GM18868 (cell line): ENCODE measurements around the gene GPR107.

Experiments used
- ATAC-seq: cut with Tn5 transposase; IDR thresholded peaks from one replicate; pipeline ENCODE4 v1.9.1; 2021; ENCODE audit warnings: mild to moderate bottlenecking, moderate library complexity; ENCODE audit not compliant: unreplicated experiment

Gene GPR107

GRCh38 chr9:130128733-130129431 lies 75.2 kb downstream of the GPR107 start:
- peak; percentile 70 for ATAC-seq

GRCh38 chr9:130129432-130130061 lies 75.8 kb downstream of the GPR107 start:
- no peak for ATAC-seq

GRCh38 chr9:130132746-130133145 lies 79.0 kb downstream of the GPR107 start:
- ATAC-seq = no peak

- ATAC-seq = no peak
Observed at GRCh38 chr9:130137081-130137640, 83.5 kb downstream of the GPR107 start.

GRCh38 chr9:130137641-130138081 lies 84.0 kb downstream of the GPR107 start:
- ATAC-seq = no peak

- no peak for ATAC-seq
Observed at GRCh38 chr9:130138171-130138653, 84.5 kb downstream of the GPR107 start.

- ATAC-seq = no peak
Observed at GRCh38 chr9:130138791-130139190, 85.1 kb downstream of the GPR107 start.

GRCh38 chr9:130139251-130139650 lies 85.5 kb downstream of the GPR107 start:
- ATAC-seq = no peak

- no peak for ATAC-seq
Observed at GRCh38 chr9:130140706-130141105, 87.0 kb downstream of the GPR107 start.

GRCh38 chr9:130142056-130142455 lies 88.3 kb downstream of the GPR107 start:
- no peak for ATAC-seq

GRCh38 chr9:130142641-130143040 lies 88.9 kb downstream of the GPR107 start:
- no peak for ATAC-seq

- no peak for ATAC-seq
Observed at GRCh38 chr9:130143279-130143893, 89.7 kb downstream of the GPR107 start.

- no peak for ATAC-seq
Observed at GRCh38 chr9:130143958-130144366, 90.3 kb downstream of the GPR107 start.

GRCh38 chr9:130144703-130145102 lies 91.0 kb downstream of the GPR107 start:
- ATAC-seq = no peak

GRCh38 chr9:130145658-130146057 lies 92.0 kb downstream of the GPR107 start:
- ATAC-seq = no peak

- no peak for ATAC-seq
Observed at GRCh38 chr9:130147198-130147597, 93.5 kb downstream of the GPR107 start.

GRCh38 chr9:130147910-130148309 lies 94.2 kb downstream of the GPR107 start:
- no peak for ATAC-seq

GRCh38 chr9:130149031-130149430 lies 95.3 kb downstream of the GPR107 start:
- no peak for ATAC-seq

GRCh38 chr9:130149654-130150286 lies 96.1 kb downstream of the GPR107 start:
- no peak for ATAC-seq

GRCh38 chr9:130150779-130151382 lies 97.2 kb downstream of the GPR107 start:
- ATAC-seq = no peak

- ATAC-seq = no peak
Observed at GRCh38 chr9:130154816-130155215, 101.1 kb downstream of the GPR107 start.
